G401.6 (cell line): ENCODE data around the gene OR2T33.
"Not testable (repeated sequence)": the region's sequence is repeated elsewhere in the genome, so short reads cannot be mapped to it uniquely, and the experiment has no call there.

Experiments used
- FAIRE-seq: peaks from 2 replicates; lab custom pipeline; 2012; peaks lifted over from hg19 to GRCh38; lab: Jason Lieb, UNC

The OR2T33 gene

GRCh38 chr1:248277876-248278275 lies at the start of gene OR2T33:
Gene OR2T33 (minus strand): TSS chr1:248277976. CDS start chr1:248273814, 4,162 bp downstream.
- no peak for FAIRE-seq

- FAIRE-seq, result no peak
These were observed 46.7 kb upstream of the OR2T33 start, which contains the start of gene OR2M7 for GRCh38 chr1:248324468-248324867. Gene OR2M7 (minus strand): TSS chr1:248324568. CDS start chr1:248324568, 0 bp downstream.

- FAIRE-seq, result no peak
These were observed 39.0 kb upstream of the OR2T33 start for GRCh38 chr1:248316796-248317195.

GRCh38 chr1:248306740-248307139 lies 29.0 kb upstream of the OR2T33 start:
- FAIRE-seq, result not testable (repeated sequence)

GRCh38 chr1:248306103-248306502 lies 28.3 kb upstream of the OR2T33 start:
- no peak for FAIRE-seq

- FAIRE-seq, result not testable (repeated sequence)
These were observed 27.9 kb upstream of the OR2T33 start for GRCh38 chr1:248305672-248306071.

- FAIRE-seq, result no peak
These were observed 25.5 kb upstream of the OR2T33 start, which contains the start of gene OR2T12 for GRCh38 chr1:248303324-248303723. Gene OR2T12 (minus strand): TSS chr1:248303424. CDS start chr1:248295578, 7,846 bp downstream.

GRCh38 chr1:248288391-248288790 lies 10.6 kb upstream of the OR2T33 start:
- no peak for FAIRE-seq

- not testable (repeated sequence) for FAIRE-seq
These were observed 4.6 kb downstream of the OR2T33 start for GRCh38 chr1:248273225-248273624.

GRCh38 chr1:248268178-248268577 lies 9.6 kb downstream of the OR2T33 start:
- FAIRE-seq, result no peak

- not testable (repeated sequence) for FAIRE-seq
These were observed 18.5 kb downstream of the OR2T33 start for GRCh38 chr1:248259309-248259708.

GRCh38 chr1:248243204-248243603 lies 34.6 kb downstream of the OR2T33 start:
- FAIRE-seq, result peak; percentile 66

- no peak for FAIRE-seq
These were observed 38.3 kb downstream of the OR2T33 start for GRCh38 chr1:248239478-248239877.

- FAIRE-seq, result no peak
These were observed 46.7 kb downstream of the OR2T33 start, which contains the start of gene OR2M4 for GRCh38 chr1:248231117-248231516. Gene OR2M4 (plus strand): TSS chr1:248231417. CDS start chr1:248238929, 7,512 bp downstream.

GRCh38 chr1:248229360-248229908 lies 48.3 kb downstream of the OR2T33 start:
- no peak for FAIRE-seq

GRCh38 chr1:248225537-248225936 lies 52.2 kb downstream of the OR2T33 start:
- FAIRE-seq, result no peak
